ENCODE results near the gene FXR2. TPM values are rescaled to one million over a fixed set of nuclear protein-coding genes. Genes with fewer than 3 reads are reported as not detected.
"Not testable (repeated sequence)": the region's sequence is repeated elsewhere in the genome, so short reads cannot be mapped to it uniquely, and the experiment has no call there.

The FXR2 gene
- total RNA-seq, 4 donors from 2014 or later: 17.2 to 24.0 (median 20.6) TPM

DNA sequence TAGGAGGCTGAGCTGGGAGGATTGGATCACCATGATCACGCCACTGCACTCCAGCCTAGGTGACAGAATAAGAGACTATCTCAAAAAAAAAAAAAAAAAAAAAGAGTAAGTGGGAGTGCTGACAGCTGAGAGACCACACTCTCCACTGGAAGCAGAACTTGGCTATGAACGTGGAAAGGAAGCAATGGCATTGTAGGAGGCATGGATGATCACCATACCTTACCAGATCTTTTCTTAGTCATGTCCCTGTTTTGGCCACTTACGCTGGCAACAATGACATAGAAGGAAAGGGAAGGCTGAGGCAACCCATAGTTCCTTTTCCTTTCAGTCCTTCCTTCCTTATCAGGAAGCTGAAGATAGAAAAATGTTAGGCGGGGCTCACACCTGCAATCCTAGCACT, 32.3 kb upstream of the FXR2 start:
- no peak for TF ChIP-seq POLR2A (IDR thresholded peaks at IDR 0.05)
- TF ChIP-seq, protein P1, sequence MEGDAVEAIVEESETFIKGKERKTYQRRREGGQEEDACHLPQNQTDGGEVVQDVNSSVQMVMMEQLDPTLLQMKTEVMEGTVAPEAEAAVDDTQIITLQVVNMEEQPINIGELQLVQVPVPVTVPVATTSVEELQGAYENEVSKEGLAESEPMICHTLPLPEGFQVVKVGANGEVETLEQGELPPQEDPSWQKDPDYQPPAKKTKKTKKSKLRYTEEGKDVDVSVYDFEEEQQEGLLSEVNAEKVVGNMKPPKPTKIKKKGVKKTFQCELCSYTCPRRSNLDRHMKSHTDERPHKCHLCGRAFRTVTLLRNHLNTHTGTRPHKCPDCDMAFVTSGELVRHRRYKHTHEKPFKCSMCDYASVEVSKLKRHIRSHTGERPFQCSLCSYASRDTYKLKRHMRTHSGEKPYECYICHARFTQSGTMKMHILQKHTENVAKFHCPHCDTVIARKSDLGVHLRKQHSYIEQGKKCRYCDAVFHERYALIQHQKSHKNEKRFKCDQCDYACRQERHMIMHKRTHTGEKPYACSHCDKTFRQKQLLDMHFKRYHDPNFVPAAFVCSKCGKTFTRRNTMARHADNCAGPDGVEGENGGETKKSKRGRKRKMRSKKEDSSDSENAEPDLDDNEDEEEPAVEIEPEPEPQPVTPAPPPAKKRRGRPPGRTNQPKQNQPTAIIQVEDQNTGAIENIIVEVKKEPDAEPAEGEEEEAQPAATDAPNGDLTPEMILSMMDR (IDR thresholded peaks at IDR 0.05): no peak
- Histone ChIP-seq H3K27me3 (peaks cover 3 to 42% (median 10%) of the 10 kb centered on the region in 4 donors), H3K9me3 (no peaks in the 10 kb centered on the region), H3K4me1 (peaks cover 12 to 22% (median 17%) of the 10 kb centered on the region in 3 donors), H3K36me3 (no peaks in the 10 kb centered on the region), H3K27ac (no peak overlapping the region), H3K4me3 (no peak overlapping the region)
- DNase-seq: no peak
- intact Hi-C loops (cut with DNase I): no loop called here
- WGBS, 2 donors: 56 to 75% methylated on average over 4 of the region's 4 CpGs

DNA sequence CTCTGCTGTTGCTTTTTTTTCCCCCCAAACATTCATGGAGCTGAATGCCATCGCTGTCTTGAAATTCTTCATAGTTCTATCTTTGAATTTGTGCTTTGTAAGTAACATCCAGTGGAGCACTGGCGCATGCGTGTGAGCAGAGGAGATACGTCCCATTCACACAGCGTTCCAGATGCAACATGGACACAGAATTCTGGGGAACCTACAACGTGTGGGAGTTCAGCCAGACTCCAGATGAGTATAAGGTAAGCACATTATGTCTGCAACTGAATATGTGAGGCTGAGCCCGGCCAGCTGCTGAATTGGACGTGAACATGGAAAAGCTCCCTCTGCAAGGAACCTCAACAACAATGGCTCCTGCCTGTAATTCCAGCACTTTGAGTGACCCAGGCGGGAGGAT, 31.8 kb upstream of the FXR2 start:
- Histone ChIP-seq H3K9me3 (no peaks in the 10 kb centered on the region), H3K36me3 (no peaks in the 10 kb centered on the region), H3K27me3 (peaks cover 0 to 37% (median 4%) of the 10 kb centered on the region in 4 donors), H3K27ac (no peak overlapping the region), H3K4me3 (no peak overlapping the region), H3K4me1 (peaks cover 8 to 16% (median 14%) of the 10 kb centered on the region in 3 donors)
- TF ChIP-seq, protein P1 (IDR thresholded peaks at IDR 0.05): no peak
- WGBS, 2 donors: 72 to 75% methylated on average over 5 to 7 of the region's 9 CpGs
- DNase-seq: no peak
- intact Hi-C loops (cut with DNase I): no loop called here

DNA sequence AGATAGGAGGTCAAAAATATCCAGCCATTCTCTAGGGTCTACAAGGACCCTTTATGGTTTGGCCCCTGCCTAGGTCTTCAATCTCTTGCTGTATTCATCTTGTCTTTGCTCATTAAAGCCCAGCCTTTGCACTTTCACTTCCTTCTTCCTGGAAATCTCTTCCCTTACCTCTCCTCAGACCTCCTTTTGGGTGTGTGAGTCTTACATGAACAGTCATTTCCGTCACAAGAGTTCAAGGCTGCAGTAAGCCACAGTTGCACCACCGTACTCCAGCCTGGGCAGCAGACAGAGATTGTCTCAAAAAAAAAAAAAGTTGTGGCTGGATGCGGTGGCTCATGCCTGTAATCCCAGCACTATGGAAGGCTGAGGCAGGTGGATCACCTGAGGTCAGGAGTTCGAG, 30.1 kb upstream of the FXR2 start:
- DNase-seq: no peak
- H3K27ac ChIP-seq: no peak overlapping the region
- no peaks in the 10 kb centered on the region for H3K4me1 ChIP-seq
- intact Hi-C loops (cut with DNase I): no loop called here
- H3K4me3 ChIP-seq: no peak overlapping the region
- peaks cover 0 to 20% (median 0%) of the 10 kb centered on the region in 4 donors for H3K27me3 ChIP-seq
- H3K9me3 ChIP-seq: no peaks in the 10 kb centered on the region
- H3K36me3 ChIP-seq: no peaks in the 10 kb centered on the region
- no peak for TF ChIP-seq POLR2A (IDR thresholded peaks at IDR 0.05)
- TF ChIP-seq, protein P1 (IDR thresholded peaks at IDR 0.05): no peak
- WGBS, 2 donors: 61 to 84% methylated on average over 4 of the region's 4 CpGs

DNA sequence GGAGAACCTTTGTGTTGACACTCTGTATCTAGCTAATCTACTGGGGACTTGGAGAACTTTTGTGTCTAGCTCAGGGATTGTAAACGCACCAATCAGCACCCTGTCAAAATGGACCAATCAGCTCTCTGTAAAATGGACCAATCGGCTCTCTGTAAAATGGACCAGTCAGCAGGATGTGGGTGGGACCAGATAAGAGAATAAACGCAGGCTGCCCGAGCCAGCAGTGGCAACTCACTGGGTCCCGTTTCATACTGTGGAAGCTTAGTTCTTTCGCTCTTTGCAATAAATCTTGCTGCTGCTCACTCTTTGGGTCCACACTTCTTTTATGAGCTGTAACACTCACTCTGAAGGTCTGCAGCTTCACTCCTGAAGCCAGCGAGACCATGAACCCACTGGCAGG, 26.9 kb upstream of the FXR2 start:
- intact Hi-C loops (cut with DNase I); H3K9me3 ChIP-seq; H3K4me1 ChIP-seq; DNase-seq; H3K27me3 ChIP-seq; H3K4me3 ChIP-seq; H3K36me3 ChIP-seq; H3K27ac ChIP-seq: not testable (repeated sequence)
- 51 to 55% methylated on average over 5 to 6 of the region's 7 CpGs for WGBS, 2 donors

DNA sequence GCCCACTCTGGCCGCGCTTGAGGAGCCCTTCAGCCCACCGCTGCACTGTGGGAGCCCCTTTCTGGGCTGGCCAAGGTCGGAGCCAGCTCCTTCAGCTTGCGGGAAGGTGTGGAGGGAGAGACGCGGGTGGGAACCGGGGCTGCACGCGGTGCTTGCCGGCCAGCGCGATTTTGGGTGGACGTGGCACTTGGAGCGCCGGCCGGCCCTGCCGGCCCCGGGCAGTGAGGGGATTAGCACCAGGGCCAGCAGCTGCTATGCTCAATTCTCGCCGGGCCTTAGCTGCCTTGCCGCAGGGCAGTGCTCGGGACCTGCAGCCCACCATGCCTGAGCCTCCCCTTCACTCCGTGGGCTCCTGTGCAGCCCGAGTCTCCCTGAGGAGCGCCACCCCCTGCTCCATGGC, 26.1 kb upstream of the FXR2 start:
- no peak for DNase-seq
- H3K36me3 ChIP-seq: no peaks in the 10 kb centered on the region
- H3K27ac ChIP-seq: no peak overlapping the region
- peaks cover 0 to 8% (median 0%) of the 10 kb centered on the region in 4 donors for H3K27me3 ChIP-seq
- no peaks in the 10 kb centered on the region for H3K9me3 ChIP-seq
- intact Hi-C loops (cut with DNase I): no loop called here
- H3K4me3 ChIP-seq: no peak overlapping the region
- TF ChIP-seq POLR2A (IDR thresholded peaks at IDR 0.05): no peak
- TF ChIP-seq, protein P1 (IDR thresholded peaks at IDR 0.05): no peak
- 91 to 93% methylated on average over 3 to 13 of the region's 26 CpGs for WGBS, 2 donors
- H3K4me1 ChIP-seq: no peaks in the 10 kb centered on the region

DNA sequence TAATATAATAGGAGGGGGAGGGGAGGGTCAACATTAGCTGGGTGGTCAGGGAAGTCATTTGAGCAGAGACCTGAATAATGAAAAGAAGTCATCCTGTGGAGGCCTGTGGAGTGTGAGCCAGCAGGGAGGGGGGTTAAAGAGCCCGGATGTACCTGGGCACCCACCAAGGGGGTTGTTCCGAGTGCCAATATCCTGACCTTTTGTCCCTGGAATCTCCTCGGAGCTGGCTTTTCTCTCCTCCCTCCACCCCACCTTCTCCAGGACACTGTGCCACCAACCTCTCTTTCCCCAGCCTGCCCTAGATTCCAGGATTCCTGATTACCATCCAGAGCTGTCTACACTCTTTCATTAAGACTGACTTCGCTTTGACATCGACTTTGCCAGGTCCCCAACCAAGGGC, 21.5 kb upstream of the FXR2 start:
- Histone ChIP-seq H3K36me3 (no peaks in the 10 kb centered on the region), H3K4me1 (no peaks in the 10 kb centered on the region), H3K27ac (no peak overlapping the region), H3K9me3 (no peaks in the 10 kb centered on the region), H3K27me3 (no peaks in the 10 kb centered on the region), H3K4me3 (no peak overlapping the region)
- intact Hi-C loops (cut with DNase I): no loop called here
- TF ChIP-seq, protein P1 (IDR thresholded peaks at IDR 0.05): no peak
- TF ChIP-seq POLR2A (IDR thresholded peaks at IDR 0.05): no peak
- 62 to 65% methylated on average over 5 of the region's 5 CpGs for WGBS, 2 donors
- DNase-seq: no peak

Measured in esophagus squamous epithelium (tissue), 5 donors.